A549 (cell line): ENCODE results near the gene NOS1AP.

Source experiments
- CTCF ChIP-seq: fragments of >200 bp; sonication (Bioruptor Twin); formaldehyde crosslinking; IDR thresholded peaks from 3 replicates; pipeline ENCODE4 v1.5.1; 2016
- NFE2L2 ChIP-seq: fragments of 150-350 bp; conservative IDR thresholded peaks from 2 replicates; pipeline ENCODE4 v1.6.1; 2014; ENCODE audit warnings: low read length
- PBX3 ChIP-seq: IDR thresholded peaks from 2 replicates; pipeline ENCODE4 v1.6.1; 2012
- RAD21 ChIP-seq, 2 experiments: fragments of >200 bp in 1 of 2; sonication (Bioruptor Twin) in 1 of 2; formaldehyde crosslinking in 1 of 2; IDR thresholded peaks in 1 of 2; conservative IDR thresholded peaks in 1 of 2; 2 replicates in 1 of 2; 3 replicates in 1 of 2; pipeline ENCODE4 v1.6.1; 2012 to 2018; ENCODE audit warnings: inconsistent platforms in 1 of 2

DNA sequence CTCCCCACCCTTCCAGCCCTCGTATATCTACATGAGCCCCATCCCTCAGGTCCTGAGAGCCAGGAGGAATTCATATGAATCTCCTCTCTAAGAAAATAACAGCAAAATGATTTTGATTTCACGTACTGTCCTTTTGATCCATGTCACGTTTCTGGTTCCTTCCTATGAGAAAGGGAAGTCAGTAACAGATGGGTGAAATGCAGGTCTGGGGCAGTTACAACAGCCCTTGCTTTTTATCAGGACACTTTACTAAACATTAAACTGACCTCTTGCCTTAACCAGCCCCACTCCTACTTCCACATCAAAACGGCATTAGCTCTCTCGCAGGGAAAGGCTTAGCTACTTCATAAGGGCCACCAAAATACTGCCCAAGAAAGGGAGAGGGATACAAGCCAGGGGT is 248.1 kb downstream of the NOS1AP start:
- TF ChIP-seq CTCF (no peak), NFE2L2 (no peak), RAD21 (conservative IDR thresholded peaks at IDR 0.05 in 1 of 2, IDR thresholded peaks at IDR 0.05 in 1 of 2) (no peak), PBX3 (no peak)
